ENCODE data around the gene KIAA1217. TPM values are rescaled to one million over a fixed set of nuclear protein-coding genes. Genes with fewer than 3 reads are reported as not detected.

Gene KIAA1217
- polyA plus RNA-seq, 3 donors = not detected

GRCh38 chr10:24427678-24428409 is 218.9 kb downstream of the KIAA1217 start:
- intact Hi-C loops (cut with micrococcal nuclease) = no loop called here
- TF ChIP-seq CTCF (IDR thresholded peaks at IDR 0.05) = no peak
- no peak overlapping the region for H3K27ac ChIP-seq (ENCODE audit: low read depth in 1 of 2, low read length in 2 of 2)
- no peaks in the 10 kb centered on the region for H3K27me3 Mint-ChIP-seq (ENCODE audit: low read depth in 3 of 3)
- H3K9ac ChIP-seq (ENCODE audit: insufficient read depth, low read length, poor library complexity, severe bottlenecking) = no peak overlapping the region
- WGBS (ENCODE audit: insufficient coverage) = 91% methylated on average over 12 of the region's 14 CpGs
- no peak overlapping the region for H3K4me2 ChIP-seq (replicated peaks; ENCODE audit: extremely low read depth, low read length, poor library complexity, severe bottlenecking)
- H3K9me3 Mint-ChIP-seq = peaks cover 0 to 4% (median 1%) of the 10 kb centered on the region in 7 donors
- H3K27ac Mint-ChIP-seq = no peak overlapping the region
- no peak overlapping the region for H3K4me3 ChIP-seq (replicated peaks in 1 of 3; ENCODE audit: low read depth in 2 of 3, low read length in 3 of 3)
- no peak overlapping the region for H3K4me3 Mint-ChIP-seq
- no peaks in the 10 kb centered on the region for H3K9me3 ChIP-seq (replicated peaks in 1 of 2; ENCODE audit: control insufficient read depth in 1 of 2, insufficient read depth in 1 of 2, low read length in 2 of 2)
- no peak for DNase-seq
- H3K79me2 ChIP-seq (ENCODE audit: insufficient read depth, low read length) = no peaks in the 10 kb centered on the region
- no peaks in the 10 kb centered on the region for H4K20me1 ChIP-seq (ENCODE audit: insufficient read depth, low read length)
- no peaks in the 10 kb centered on the region for H3K36me3 Mint-ChIP-seq
- no peaks in the 10 kb centered on the region for H3K36me3 ChIP-seq (replicated peaks in 1 of 2; ENCODE audit: control insufficient read depth in 1 of 2, insufficient read depth in 2 of 2, low read length in 2 of 2)
- no peaks in the 10 kb centered on the region for H3K27me3 ChIP-seq (ENCODE audit: control insufficient read depth in 2 of 2, insufficient read depth in 2 of 2, low read length in 2 of 2)
- H2AFZ ChIP-seq (ENCODE audit: insufficient read depth, low read depth, low read length, poor library complexity, severe bottlenecking) = no peak overlapping the region
- H3K4me1 Mint-ChIP-seq = no peaks in the 10 kb centered on the region
- H3K4me1 ChIP-seq (ENCODE audit: control insufficient read depth in 1 of 2, insufficient read depth in 2 of 2, low read length in 2 of 2) = no peaks in the 10 kb centered on the region

- H3K27me3 ChIP-seq (ENCODE audit: control insufficient read depth in 2 of 2, insufficient read depth in 2 of 2, low read length in 2 of 2) = no peaks in the 10 kb centered on the region
- DNase-seq = no peak
- no CpG with 5 or more reads among the region's 2 CpGs for WGBS (ENCODE audit: insufficient coverage)
- no peaks in the 10 kb centered on the region for H3K4me1 Mint-ChIP-seq
- no peaks in the 10 kb centered on the region for H4K20me1 ChIP-seq (ENCODE audit: insufficient read depth, low read length)
- H3K4me3 ChIP-seq (replicated peaks in 1 of 3; ENCODE audit: low read depth in 2 of 3, low read length in 3 of 3) = no peak overlapping the region
- H3K36me3 Mint-ChIP-seq = no peaks in the 10 kb centered on the region
- H3K9me3 Mint-ChIP-seq = peaks cover 0 to 4% (median 1%) of the 10 kb centered on the region in 7 donors
- no peaks in the 10 kb centered on the region for H3K36me3 ChIP-seq (replicated peaks in 1 of 2; ENCODE audit: control insufficient read depth in 1 of 2, insufficient read depth in 2 of 2, low read length in 2 of 2)
- H3K9me3 ChIP-seq (replicated peaks in 1 of 2; ENCODE audit: control insufficient read depth in 1 of 2, insufficient read depth in 1 of 2, low read length in 2 of 2) = no peaks in the 10 kb centered on the region
- no peak overlapping the region for H2AFZ ChIP-seq (ENCODE audit: insufficient read depth, low read depth, low read length, poor library complexity, severe bottlenecking)
- no peak overlapping the region for H3K4me2 ChIP-seq (replicated peaks; ENCODE audit: extremely low read depth, low read length, poor library complexity, severe bottlenecking)
- H3K9ac ChIP-seq (ENCODE audit: insufficient read depth, low read length, poor library complexity, severe bottlenecking) = no peak overlapping the region
- no peaks in the 10 kb centered on the region for H3K79me2 ChIP-seq (ENCODE audit: insufficient read depth, low read length)
- no peaks in the 10 kb centered on the region for H3K4me1 ChIP-seq (ENCODE audit: control insufficient read depth in 1 of 2, insufficient read depth in 2 of 2, low read length in 2 of 2)
- intact Hi-C loops (cut with micrococcal nuclease) = no loop called here
- H3K27ac ChIP-seq (ENCODE audit: low read depth in 1 of 2, low read length in 2 of 2) = no peak overlapping the region
- TF ChIP-seq CTCF (IDR thresholded peaks at IDR 0.05) = no peak
- no peak overlapping the region for H3K27ac Mint-ChIP-seq
- no peak overlapping the region for H3K4me3 Mint-ChIP-seq
- no peaks in the 10 kb centered on the region for H3K27me3 Mint-ChIP-seq (ENCODE audit: low read depth in 3 of 3)
These were observed 219.5 kb downstream of the KIAA1217 start for GRCh38 chr10:24428410-24428782.
